ENCODE data around the gene EZH1.

- TF ChIP-seq GABPB1 (CRISPR knock-in tag; IDR thresholded peaks at IDR 0.05): no peak
- TF ChIP-seq CTCF (IDR thresholded peaks at IDR 0.05): no peak
- TF ChIP-seq TEAD4 (CRISPR knock-in tag; IDR thresholded peaks at IDR 0.05): no peak
These were observed 58.2 kb downstream of the EZH1 start for GRCh38 chr17:42686520-42687128.

Measured in WTC11 (cell line).